ENCODE measurements around the gene NCS1.

GRCh38 chr9:130284249-130284625 lies 112.0 kb downstream of the NCS1 start:
- TF ChIP-seq EZH2 (IDR thresholded peaks at IDR 0.05) = no peak
- no peak for TF ChIP-seq POLR2AphosphoS5 (IDR thresholded peaks at IDR 0.05; ENCODE audit: borderline replicate concordance, low read depth, low read length)
- no peak for TF ChIP-seq FOXP2 (optimal IDR thresholded peaks at IDR 0.05; ENCODE audit: control extremely low read depth, extremely low read length, insufficient read depth)
